Left ventricle myocardium inferior (tissue), 1 donor: Measurements from ENCODE around the gene THADA. TPM values are rescaled to one million over a fixed set of nuclear protein-coding genes. Genes with fewer than 3 reads are reported as not detected.
A peak's percentile ranks its signal among the peaks of the same experiment; 100 is the strongest.

ENCODE experiments used
- DNase-seq: peaks from one replicate; pipeline ENCODE4 v3.0.0-alpha.2; 2020
- H3K27ac ChIP-seq: fragments of 200-600 bp; replicated peaks from 2 replicates; pipeline ENCODE4 v1.8.0; 2021
- H3K27me3 ChIP-seq: fragments of 200-600 bp; 2 replicates; pipeline ENCODE4 v1.8.0; 2021; ENCODE audit warnings: low read depth
- H3K36me3 ChIP-seq: fragments of 200-600 bp; 2 replicates; pipeline ENCODE4 v1.8.0; 2021
- H3K4me1 ChIP-seq: fragments of 200-600 bp; 2 replicates; pipeline ENCODE4 v1.8.0; 2021
- H3K4me3 ChIP-seq: fragments of 200-600 bp; 2 replicates; pipeline ENCODE4 v1.8.0; 2021; ENCODE audit warnings: mild to moderate bottlenecking, moderate library complexity
- H3K9me3 ChIP-seq: fragments of 200-600 bp; replicated peaks from 2 replicates; pipeline ENCODE4 v1.8.0; 2021
- intact Hi-C: fragments of 100-400 bp; cut with micrococcal nuclease; formaldehyde crosslinking; loops from one replicate; pipeline ENCODE4 v1.11.0; 2022
- total RNA-seq: library from RNA; stranded (reverse); fragmentation: NEBNext Ultra II Directional; extraction: Animal tissue kit (Norgen Biotek cat#: 25700); gene quantifications from one replicate; pipeline ENCODE4 v1.2.1, GENCODE V29; 2021
- TF ChIP-seq, protein P1 (sequence below): fragments of 200-600 bp; IDR thresholded peaks from 2 replicates; pipeline ENCODE4 v1.8.0; 2021; ENCODE audit warnings: antibody characterized with exemption, mild to moderate bottlenecking, borderline replicate concordance
- donor health status: DM: no; HTN: yes; CAD: no; lungs with severe emphysema.

THADA gene
- total RNA-seq, 1 donor from 2014 or later = 15.4 TPM

DNA sequence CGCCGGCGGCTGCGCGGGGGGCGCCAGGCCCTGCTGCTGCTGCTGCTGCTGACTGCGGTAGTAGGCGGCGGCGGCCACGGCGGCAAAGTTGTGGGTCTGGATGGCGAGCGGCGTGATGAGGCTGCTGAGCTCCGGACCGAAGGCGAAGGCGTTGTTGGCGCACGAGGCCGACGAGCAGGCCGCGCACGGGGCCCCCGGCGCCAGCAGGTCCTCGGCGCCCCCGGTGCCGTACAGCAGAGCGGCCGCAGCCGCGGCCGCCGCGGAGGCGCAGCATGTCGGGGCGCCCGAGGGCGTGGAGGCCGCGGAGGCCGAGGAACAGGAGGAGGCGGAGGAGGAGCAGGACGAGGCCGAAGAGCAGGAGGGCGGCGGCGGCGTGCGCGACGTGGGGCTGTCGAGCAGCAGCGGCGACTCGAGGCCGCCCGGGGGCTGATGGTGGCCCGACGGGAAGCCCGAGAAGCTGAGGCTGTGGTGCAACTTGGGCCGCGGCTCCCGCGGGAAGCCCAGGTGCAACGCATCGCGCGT, 371.2 kb downstream of the THADA start:
- Histone ChIP-seq H3K27me3 (no peaks in the 10 kb centered on the region), H3K27ac (peak overlapping the region; percentile 99), H3K36me3 (peaks cover 36% of the 10 kb centered on the region), H3K4me1 (peaks cover 91% of the 10 kb centered on the region), H3K9me3 (no peaks in the 10 kb centered on the region), H3K4me3 (peak overlapping the region; percentile 94)
- peak; percentile 35 for DNase-seq
- TF ChIP-seq, protein P1, sequence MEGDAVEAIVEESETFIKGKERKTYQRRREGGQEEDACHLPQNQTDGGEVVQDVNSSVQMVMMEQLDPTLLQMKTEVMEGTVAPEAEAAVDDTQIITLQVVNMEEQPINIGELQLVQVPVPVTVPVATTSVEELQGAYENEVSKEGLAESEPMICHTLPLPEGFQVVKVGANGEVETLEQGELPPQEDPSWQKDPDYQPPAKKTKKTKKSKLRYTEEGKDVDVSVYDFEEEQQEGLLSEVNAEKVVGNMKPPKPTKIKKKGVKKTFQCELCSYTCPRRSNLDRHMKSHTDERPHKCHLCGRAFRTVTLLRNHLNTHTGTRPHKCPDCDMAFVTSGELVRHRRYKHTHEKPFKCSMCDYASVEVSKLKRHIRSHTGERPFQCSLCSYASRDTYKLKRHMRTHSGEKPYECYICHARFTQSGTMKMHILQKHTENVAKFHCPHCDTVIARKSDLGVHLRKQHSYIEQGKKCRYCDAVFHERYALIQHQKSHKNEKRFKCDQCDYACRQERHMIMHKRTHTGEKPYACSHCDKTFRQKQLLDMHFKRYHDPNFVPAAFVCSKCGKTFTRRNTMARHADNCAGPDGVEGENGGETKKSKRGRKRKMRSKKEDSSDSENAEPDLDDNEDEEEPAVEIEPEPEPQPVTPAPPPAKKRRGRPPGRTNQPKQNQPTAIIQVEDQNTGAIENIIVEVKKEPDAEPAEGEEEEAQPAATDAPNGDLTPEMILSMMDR = no peak
- intact Hi-C loops = loop anchor here (5.0 to 10.0 kb wide), 3 partner anchors 90 to 280 kb away; no protein-coding TSS in a partner anchor

DNA sequence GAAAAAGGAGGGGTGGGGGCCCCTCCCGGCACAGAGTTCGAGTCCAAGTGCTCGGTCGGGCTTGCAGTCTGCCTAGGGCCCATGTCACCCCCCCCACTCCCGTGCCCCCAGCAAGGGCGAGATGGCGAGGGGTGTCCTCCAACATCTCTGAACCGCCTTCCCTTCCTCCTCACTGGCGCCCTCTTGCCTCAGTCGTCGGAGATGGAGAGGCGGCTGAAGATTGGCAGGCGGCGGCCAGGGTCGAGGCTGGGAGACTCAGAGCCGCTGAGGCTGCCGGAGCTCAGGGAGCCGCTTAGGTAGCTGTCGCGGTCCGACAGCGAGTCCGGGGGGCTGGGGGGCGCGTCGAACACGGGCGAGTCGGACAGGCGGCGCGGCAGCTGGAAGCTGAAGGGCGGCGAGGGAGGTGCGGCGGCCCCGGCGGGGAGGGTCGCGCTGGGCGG, 371.7 kb downstream of the THADA start:
- Histone ChIP-seq H3K9me3 (no peaks in the 10 kb centered on the region), H3K36me3 (peaks cover 36% of the 10 kb centered on the region), H3K27ac (peak overlapping the region; percentile 99), H3K4me1 (peaks cover 91% of the 10 kb centered on the region), H3K4me3 (peak overlapping the region; percentile 94), H3K27me3 (no peaks in the 10 kb centered on the region)
- TF ChIP-seq, protein P1 = peak; percentile 48
- peak; percentile 73 for DNase-seq
- intact Hi-C loops = loop anchor here (10.0 kb wide), 2 partner anchors 89 to 279 kb away; no protein-coding TSS in a partner anchor

DNA sequence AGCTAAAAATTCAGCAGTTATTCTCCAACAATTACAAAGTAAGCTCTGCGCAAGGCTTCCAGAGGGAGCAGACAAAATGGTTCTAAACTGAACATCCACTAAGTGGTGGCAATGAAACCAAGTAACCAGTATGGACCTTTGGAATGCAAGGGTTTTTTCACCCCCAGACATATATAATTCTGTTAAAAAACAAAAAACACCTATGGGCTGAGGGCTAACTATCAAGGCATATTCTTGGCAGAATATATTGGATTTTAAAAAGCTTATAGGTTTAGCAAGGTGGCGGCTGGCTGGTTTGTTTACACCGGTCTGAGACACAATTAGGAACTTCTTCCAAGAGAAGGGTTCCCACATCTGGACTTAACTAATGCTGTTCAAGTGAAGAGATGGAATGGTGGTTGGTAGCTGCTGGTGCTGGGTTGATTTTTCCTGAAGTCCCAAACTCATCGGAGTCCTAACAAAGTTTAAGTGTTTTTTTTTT, 372.3 kb downstream of the THADA start:
- peaks cover 91% of the 10 kb centered on the region for H3K4me1 ChIP-seq
- intact Hi-C loops = loop anchor here (10.0 kb wide), 2 partner anchors 89 to 279 kb away; no protein-coding TSS in a partner anchor
- no peak for DNase-seq

DNA sequence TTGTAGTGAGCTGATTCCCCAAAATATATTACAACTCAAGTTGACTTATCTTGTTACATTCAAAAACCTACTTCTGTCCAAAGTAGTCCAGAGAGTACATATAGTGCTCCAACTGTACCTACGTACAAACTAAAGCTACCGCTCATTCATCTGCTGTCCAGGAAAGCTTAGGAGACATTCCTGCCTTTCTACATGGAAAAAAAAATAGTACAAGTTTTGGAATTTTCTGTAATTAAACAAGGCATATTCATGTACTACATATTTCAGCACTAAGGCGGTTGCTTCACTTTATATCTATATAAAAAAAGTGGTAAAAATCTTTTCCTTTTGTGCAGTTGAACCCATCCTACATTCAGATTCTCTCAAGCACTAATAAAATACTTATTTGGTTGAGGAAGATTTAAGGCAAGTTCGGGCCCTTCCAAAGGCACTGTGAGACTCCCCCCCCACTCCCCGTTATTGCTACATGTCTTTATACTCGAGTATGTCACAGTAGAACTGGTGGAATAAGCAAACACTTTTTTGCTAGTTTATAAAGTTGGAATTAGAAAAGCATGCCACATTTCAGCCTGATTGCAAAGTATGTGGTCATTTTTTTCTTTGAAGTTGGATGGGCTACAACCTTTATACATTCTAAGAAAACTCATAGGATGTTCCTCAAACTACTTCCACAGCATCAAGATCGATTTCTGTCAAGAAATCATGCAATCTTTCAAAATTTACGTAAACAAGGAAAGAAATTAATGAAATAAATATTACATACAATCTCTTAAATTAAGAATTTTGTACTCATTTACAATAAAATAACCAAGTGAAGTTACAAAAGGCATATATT, 373.1 kb downstream of the THADA start:
- H3K9me3 ChIP-seq = no peaks in the 10 kb centered on the region
- DNase-seq = no peak
- intact Hi-C loops = loop anchor here (10.0 kb wide), 2 partner anchors 88 to 278 kb away; no protein-coding TSS in a partner anchor
- TF ChIP-seq, protein P1 = no peak
- peak overlapping the region; percentile 99 for H3K27ac ChIP-seq
- H3K27me3 ChIP-seq = no peaks in the 10 kb centered on the region
- peaks cover 36% of the 10 kb centered on the region for H3K36me3 ChIP-seq
- peaks cover 91% of the 10 kb centered on the region for H3K4me1 ChIP-seq
- peak overlapping the region; percentile 94 for H3K4me3 ChIP-seq

More for the DNA sequence above, 372.3 kb downstream of the THADA start:
- Histone ChIP-seq H3K36me3 (peaks cover 36% of the 10 kb centered on the region), H3K27ac (peak overlapping the region; percentile 99), H3K9me3 (no peaks in the 10 kb centered on the region), H3K4me3 (peak overlapping the region; percentile 94), H3K27me3 (no peaks in the 10 kb centered on the region)
- TF ChIP-seq, protein P1 = no peak

DNA sequence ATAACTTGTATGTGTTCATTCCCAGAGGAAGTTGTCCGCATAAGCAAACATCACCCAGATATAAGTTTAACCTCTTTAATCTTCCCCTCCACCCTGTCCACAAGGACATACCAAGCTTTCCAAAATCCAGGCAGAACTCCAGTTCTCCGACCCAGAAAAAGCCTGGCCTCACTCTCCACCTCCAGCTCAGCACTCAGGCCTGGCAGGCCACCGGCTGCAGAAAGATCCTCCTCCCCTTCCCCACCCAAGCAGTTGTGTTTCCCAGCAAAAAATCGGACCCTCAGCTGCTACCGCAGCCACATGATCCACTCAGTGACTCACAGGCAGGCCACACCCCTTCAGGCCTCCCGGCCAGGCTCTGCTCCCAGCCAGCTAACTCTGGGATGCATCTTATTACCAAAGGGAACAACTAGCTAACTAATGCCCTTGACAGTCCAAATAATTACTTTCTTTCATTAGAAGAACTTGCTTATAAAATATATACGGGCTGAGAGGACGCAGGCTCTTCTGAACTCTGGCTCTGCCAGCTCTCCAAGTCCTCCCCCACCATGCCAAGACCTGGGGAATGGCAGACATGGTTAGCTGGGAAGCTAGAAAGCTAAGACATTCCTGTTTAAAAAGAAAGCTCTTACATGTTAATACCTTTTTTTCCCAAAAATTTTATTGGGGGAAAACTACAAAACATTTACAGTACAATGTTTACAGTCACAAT, 373.9 kb downstream of the THADA start:
- TF ChIP-seq, protein P1 = no peak
- intact Hi-C loops = loop anchor here (10.0 kb wide), 2 partner anchors 87 to 277 kb away; no protein-coding TSS in a partner anchor
- Histone ChIP-seq H3K9me3 (no peaks in the 10 kb centered on the region), H3K27ac (peak overlapping the region; percentile 99), H3K4me1 (peaks cover 91% of the 10 kb centered on the region), H3K36me3 (peaks cover 36% of the 10 kb centered on the region), H3K4me3 (peak overlapping the region; percentile 94), H3K27me3 (no peaks in the 10 kb centered on the region)
- DNase-seq = peak; percentile 90
